B cell (primary cell): Measurements from ENCODE around the gene NTN1. TPM values are rescaled to one million over a fixed set of nuclear protein-coding genes. Genes with fewer than 3 reads are reported as not detected.

Experiments
- ATAC-seq: fragments of 200-7000 bp; cut with Tn5 transposase; one replicate; pipeline ENCODE4 v1.10.0; 2021; ENCODE audit warnings: low read depth, mild to moderate bottlenecking, moderate number of reproducible peaks, moderate library complexity
- CTCF ChIA-PET: fragments of 350-600 bp; sonication (Branson Sonifier 250); formaldehyde crosslinking; loops from one replicate; lab custom pipeline; 2021; ENCODE audit warnings: antibody characterized with exemption, inconsistent platforms; lab: Charles Lee
- POLR2A ChIA-PET: fragments of 350-600 bp; sonication (Branson Sonifier 250); formaldehyde crosslinking; loops from one replicate; lab custom pipeline; 2021; ENCODE audit warnings: antibody characterized with exemption; lab: Charles Lee
- DNase-seq: peaks from one replicate; pipeline ENCODE4 v3.0.0; 2013
- H2AFZ ChIP-seq: 2 replicates; pipeline ENCODE4 v1.6.1; 2012; ENCODE audit warnings: mild to moderate bottlenecking, low read depth, low read length; ENCODE audit not compliant: insufficient read depth, poor library complexity, severe bottlenecking
- H3K27ac ChIP-seq, 2 donors: 1 replicate in 1 of 2; 2 replicates in 1 of 2; pipeline ENCODE4 v1.5.1; 2012 to 2013; ENCODE audit warnings: low read length in 2 of 2, mild to moderate bottlenecking in 2 of 2, moderate library complexity in 1 of 2
- H3K27me3 ChIP-seq, 4 experiments: fragments of 200-600 bp in 1 of 4; sonication (generic) in 1 of 4; replicated peaks in 1 of 4; 1 replicate in 2 of 4; 2 replicates in 2 of 4; pipeline versions ENCODE4 v1.6.1 to v1.7.0; 2013 to 2016; ENCODE audit warnings: low read length in 3 of 4, mild to moderate bottlenecking in 2 of 4, mixed read lengths in 1 of 4, moderate library complexity in 1 of 4; ENCODE audit not compliant: insufficient read depth in 4 of 4, control insufficient read depth in 3 of 4; ENCODE audit errors: control extremely low read depth in 1 of 4
- H3K36me3 ChIP-seq, 2 experiments: replicated peaks in 1 of 2; 1 replicate in 1 of 2; 2 replicates in 1 of 2; pipeline versions ENCODE4 v1.6.1 to v1.7.1; 2013; ENCODE audit warnings: low read length in 1 of 2; ENCODE audit not compliant: insufficient read depth in 2 of 2, control insufficient read depth in 1 of 2; ENCODE audit errors: control extremely low read depth in 1 of 2, extremely low read depth in 1 of 2
- H3K4me1 ChIP-seq, 2 donors: fragments of 200-600 bp in 1 of 2; sonication (generic) in 1 of 2; 1 replicate in 1 of 2; 2 replicates in 1 of 2; pipeline versions ENCODE4 v1.5.1 to v1.6.1; 2013 to 2017; ENCODE audit warnings: low read length in 2 of 2; ENCODE audit not compliant: control insufficient read depth in 2 of 2, insufficient read depth in 2 of 2
- H3K4me2 ChIP-seq: replicated peaks from 2 replicates; pipeline ENCODE3; 2012; ENCODE audit warnings: mild to moderate bottlenecking, low read depth, low read length; ENCODE audit not compliant: poor library complexity, severe bottlenecking
- H3K4me3 ChIP-seq, 5 experiments: fragments of 200-600 bp in 1 of 5; sonication (generic) in 1 of 5; 1 replicate in 3 of 5; 2 replicates in 2 of 5; pipeline versions ENCODE4 v1.5.1 to v1.7.0; 2011 to 2016; ENCODE audit warnings: low read length in 4 of 5, mild to moderate bottlenecking in 4 of 5, low read depth in 2 of 5, control low read depth in 1 of 5, moderate library complexity in 1 of 5; ENCODE audit not compliant: insufficient read depth in 1 of 5; ENCODE audit errors: control extremely low read depth in 1 of 5, extremely low read depth in 1 of 5
- H3K79me2 ChIP-seq: fragments of 200-600 bp; sonication (generic); one replicate; pipeline ENCODE4 v1.6.0; 2016; ENCODE audit warnings: low read length; ENCODE audit not compliant: control insufficient read depth, insufficient read depth
- H3K9ac ChIP-seq: fragments of 200-600 bp; sonication (generic); 2 replicates; pipeline ENCODE4 v1.6.1; 2017; ENCODE audit warnings: mild to moderate bottlenecking, low read length, moderate library complexity
- H3K9me3 ChIP-seq, 3 donors: one replicate each; pipeline versions ENCODE4 v1.6.1 to v1.7.1; 2013; ENCODE audit warnings: low read length in 2 of 3; ENCODE audit not compliant: control insufficient read depth in 2 of 3, insufficient read depth in 1 of 3; ENCODE audit errors: control extremely low read depth in 1 of 3
- H4K20me1 ChIP-seq: 2 replicates; pipeline ENCODE4 v1.6.0; 2012; ENCODE audit warnings: mild to moderate bottlenecking, low read length; ENCODE audit not compliant: insufficient read depth, control insufficient read depth, poor library complexity, severe bottlenecking
- H3K27ac Mint-ChIP-seq: one replicate; pipeline ENCODE4 v1.8.0; 2021; ENCODE audit warnings: mixed read lengths
- H3K27me3 Mint-ChIP-seq: one replicate; pipeline ENCODE4 v1.8.0; 2021; ENCODE audit warnings: mixed read lengths
- H3K4me1 Mint-ChIP-seq: one replicate; pipeline ENCODE4 v1.8.0; 2021; ENCODE audit warnings: mixed read lengths
- H3K4me3 Mint-ChIP-seq: one replicate; pipeline ENCODE4 v1.8.0; 2021; ENCODE audit warnings: mixed read lengths
- H3K9me3 Mint-ChIP-seq: one replicate; pipeline ENCODE4 v1.8.0; 2022; ENCODE audit warnings: mixed read lengths; ENCODE audit not compliant: insufficient read depth
- CTCF ChIP-seq: fragments of 200-600 bp; IDR thresholded peaks from one replicate; pipeline ENCODE4 v1.8.0; 2022; ENCODE audit warnings: antibody characterized with exemption, mild to moderate bottlenecking
- EZH2 ChIP-seq: IDR thresholded peaks from 2 replicates; pipeline ENCODE4 v1.6.1; 2012; ENCODE audit warnings: borderline replicate concordance, low read depth, mild to moderate bottlenecking, moderate library complexity, low read length; ENCODE audit not compliant: insufficient read depth, poor library complexity, severe bottlenecking
- WGBS: methylation state at CpG from one replicate; pipeline ENCODE4 v1.1.5; 2013; ENCODE audit warnings: missing lambda C conversion rate; ENCODE audit not compliant: insufficient coverage; 5-methylcytosine and 5-hydroxymethylcytosine counted together
- intact Hi-C: fragments of 100-400 bp; cut with micrococcal nuclease; formaldehyde crosslinking; loops from one replicate; pipeline ENCODE4 v1.10.0; 2022
- polyA plus RNA-seq: library from polyadenylated mRNA; depleted of rRNA; stranded (reverse); fragments of >200 nt; gene quantifications from 2 replicates; pipeline ENCODE4 v1.2.3, GENCODE V29; 2012
- total RNA-seq, 2 donors: library from RNA; stranded (reverse); fragments of 120-200 nt in 1 of 2; gene quantifications; 1 replicate in 1 of 2; 2 replicates in 1 of 2; pipeline versions ENCODE4 v1.2.3 to v1.2.4, GENCODE V29; 2013 to 2022

The NTN1 gene
- total and polyA plus RNA-seq, 2 donors (not counting 1 experiment from before 2014, with no cell fraction given) = 0.10 to 0.25 TPM

DNA sequence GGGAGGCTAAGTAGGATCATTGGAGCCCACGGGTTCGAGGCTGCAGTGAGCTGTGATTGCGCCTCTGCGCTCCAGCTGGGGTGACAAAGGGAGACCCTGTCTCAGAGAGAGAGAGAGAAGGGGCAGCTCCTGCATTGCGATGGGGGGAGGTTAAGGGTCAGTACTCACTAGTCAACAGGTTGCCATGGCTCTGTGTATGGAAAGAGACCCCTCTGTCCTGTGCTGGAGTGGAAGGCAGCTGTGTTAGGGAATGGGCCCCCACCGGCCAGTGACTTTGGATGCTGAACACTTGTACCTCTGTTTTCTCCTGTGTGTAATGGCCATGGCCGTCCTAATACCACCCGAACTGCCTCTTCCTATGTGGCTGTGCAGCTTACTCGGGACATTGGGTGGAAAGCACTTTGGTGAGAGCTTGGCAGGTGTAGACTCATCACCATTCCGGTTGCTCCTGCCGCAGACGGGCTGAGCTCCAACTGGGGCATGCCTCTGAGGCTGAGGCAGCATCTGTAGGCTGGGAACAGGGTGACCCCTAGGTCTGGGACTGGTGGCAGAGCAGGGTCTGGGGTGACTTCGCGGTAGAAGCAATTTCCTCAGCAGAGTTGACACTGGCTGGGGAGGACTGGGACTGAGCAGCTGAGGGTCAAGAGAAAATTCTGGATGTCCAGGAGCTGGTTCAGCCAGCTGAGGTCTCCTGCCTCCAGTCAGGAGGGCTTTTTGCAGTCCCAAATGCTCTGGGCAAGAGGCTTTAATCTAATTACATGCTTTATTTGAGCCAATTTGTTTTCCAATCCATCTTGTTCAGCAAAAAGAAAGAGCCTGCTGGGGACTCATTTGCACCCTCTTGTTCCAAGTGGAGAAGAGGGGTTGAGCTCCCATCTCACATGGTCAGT, 184.5 kb downstream of the NTN1 start:
- H3K79me2 ChIP-seq = no peaks in the 10 kb centered on the region

More for the DNA sequence above, 184.5 kb downstream of the NTN1 start:
- no peak for ATAC-seq
- H4K20me1 ChIP-seq = no peaks in the 10 kb centered on the region
- ChIA-PET POLR2A (no interaction called here), CTCF (no interaction called here)
- no peaks in the 10 kb centered on the region for H3K9me3 ChIP-seq
- Mint-ChIP-seq H3K4me3 (no peak overlapping the region), H3K9me3 (no peaks in the 10 kb centered on the region), H3K27ac (no peak overlapping the region), H3K27me3 (no peaks in the 10 kb centered on the region), H3K4me1 (peaks cover 38% of the 10 kb centered on the region)
- peak overlapping the region; percentile 21 for H3K4me2 ChIP-seq
- intact Hi-C loops = no loop called here
- TF ChIP-seq CTCF (no peak), EZH2 (no peak)
- DNase-seq = no peak
- no peak overlapping the region for H3K4me3 ChIP-seq
- no peak overlapping the region for H2AFZ ChIP-seq
- no peaks in the 10 kb centered on the region for H3K36me3 ChIP-seq
- H3K4me1 ChIP-seq = peaks cover 30 to 35% of the 10 kb centered on the region in 2 donors
- WGBS = 97% methylated on average over 14 of the region's 14 CpGs
- no peaks in the 10 kb centered on the region for H3K27me3 ChIP-seq
- no peak overlapping the region for H3K27ac ChIP-seq
- no peak overlapping the region for H3K9ac ChIP-seq
